Chondrocyte (in vitro differentiated cells): ENCODE data around the gene RNF31. TPM values are rescaled to one million over a fixed set of nuclear protein-coding genes. Genes with fewer than 3 reads are reported as not detected.

Experiments
- DNase-seq: peaks from one replicate; pipeline ENCODE4 v3.0.0; 2021; ENCODE audit warnings: mixed read lengths, low spot score
- H3K27ac Mint-ChIP-seq: one replicate; pipeline ENCODE4 v1.8.0; 2021; ENCODE audit warnings: mild to moderate bottlenecking, moderate library complexity, mixed read lengths; ENCODE audit not compliant: unreplicated experiment
- H3K27me3 Mint-ChIP-seq: 2 replicates; pipeline ENCODE4 v1.8.0; 2021; ENCODE audit warnings: low read depth, mixed read lengths
- H3K36me3 Mint-ChIP-seq: 2 replicates; pipeline ENCODE4 v1.8.0; 2021; ENCODE audit warnings: low read depth, mixed read lengths
- H3K4me1 Mint-ChIP-seq: 2 replicates; pipeline ENCODE4 v1.8.0; 2021; ENCODE audit warnings: low read depth, mild to moderate bottlenecking, mixed read lengths
- H3K4me3 Mint-ChIP-seq: one replicate; pipeline ENCODE4 v1.8.0; 2021; ENCODE audit warnings: mild to moderate bottlenecking, moderate library complexity, mixed read lengths; ENCODE audit not compliant: unreplicated experiment
- H3K9me3 Mint-ChIP-seq: 2 replicates; pipeline ENCODE4 v1.8.0; 2021; ENCODE audit warnings: low read depth, mixed read lengths
- total RNA-seq: library from RNA; stranded (reverse); gene quantifications from 3 replicates; pipeline ENCODE4 v1.2.1, GENCODE V29; 2021
- TF ChIP-seq, protein P1 (sequence below): fragments of 200-600 bp; sonication (generic); IDR thresholded peaks from 2 replicates; pipeline ENCODE4 v1.5.0; 2021; ENCODE audit warnings: antibody characterized with exemption, mild to moderate bottlenecking, moderate library complexity

RNF31 gene
- total RNA-seq, 1 donor from 2014 or later: 45.8 TPM

DNA sequence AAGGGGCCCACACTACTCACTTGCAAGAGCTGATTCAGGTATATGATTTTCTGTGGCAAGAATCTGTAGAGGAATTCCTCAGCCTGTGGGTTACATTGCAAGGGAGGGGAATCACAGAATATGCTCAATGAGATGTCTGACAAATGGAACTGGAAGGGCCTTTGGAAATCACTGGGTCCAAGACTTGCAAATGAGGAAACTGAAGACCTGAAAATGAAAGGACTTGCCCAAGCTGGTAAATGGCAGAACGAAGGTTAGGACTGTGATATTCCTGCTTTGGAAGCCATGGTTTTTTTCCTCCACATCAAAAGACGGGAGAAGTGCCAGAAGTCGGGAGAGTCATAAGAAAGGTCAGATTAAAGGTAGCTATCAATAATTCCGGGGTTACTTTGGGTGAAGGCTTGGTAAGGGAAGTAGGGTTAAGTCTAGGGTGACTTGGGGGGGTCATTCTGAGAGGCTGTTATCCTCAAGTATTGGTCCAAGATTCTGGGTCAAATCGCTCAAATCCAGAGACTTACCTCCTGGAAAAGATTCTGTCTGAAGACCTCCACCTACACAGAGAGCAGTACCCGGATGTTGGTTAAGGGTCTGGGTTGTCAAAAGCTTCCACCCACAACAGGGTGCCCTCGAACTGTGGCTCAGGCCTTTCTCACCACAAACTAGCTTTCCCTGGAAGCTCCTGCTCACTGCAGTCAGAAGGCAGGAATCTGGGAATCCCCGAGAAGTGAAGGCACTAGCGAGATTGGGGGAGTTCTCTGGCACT is 1.4 kb upstream of the RNF31 start:
- TF ChIP-seq, protein P1, sequence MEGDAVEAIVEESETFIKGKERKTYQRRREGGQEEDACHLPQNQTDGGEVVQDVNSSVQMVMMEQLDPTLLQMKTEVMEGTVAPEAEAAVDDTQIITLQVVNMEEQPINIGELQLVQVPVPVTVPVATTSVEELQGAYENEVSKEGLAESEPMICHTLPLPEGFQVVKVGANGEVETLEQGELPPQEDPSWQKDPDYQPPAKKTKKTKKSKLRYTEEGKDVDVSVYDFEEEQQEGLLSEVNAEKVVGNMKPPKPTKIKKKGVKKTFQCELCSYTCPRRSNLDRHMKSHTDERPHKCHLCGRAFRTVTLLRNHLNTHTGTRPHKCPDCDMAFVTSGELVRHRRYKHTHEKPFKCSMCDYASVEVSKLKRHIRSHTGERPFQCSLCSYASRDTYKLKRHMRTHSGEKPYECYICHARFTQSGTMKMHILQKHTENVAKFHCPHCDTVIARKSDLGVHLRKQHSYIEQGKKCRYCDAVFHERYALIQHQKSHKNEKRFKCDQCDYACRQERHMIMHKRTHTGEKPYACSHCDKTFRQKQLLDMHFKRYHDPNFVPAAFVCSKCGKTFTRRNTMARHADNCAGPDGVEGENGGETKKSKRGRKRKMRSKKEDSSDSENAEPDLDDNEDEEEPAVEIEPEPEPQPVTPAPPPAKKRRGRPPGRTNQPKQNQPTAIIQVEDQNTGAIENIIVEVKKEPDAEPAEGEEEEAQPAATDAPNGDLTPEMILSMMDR: no peak
- H3K27ac Mint-ChIP-seq: peak overlapping the region; percentile 97
- no peak for DNase-seq
- peaks cover 7% of the 10 kb centered on the region for H3K36me3 Mint-ChIP-seq
- H3K9me3 Mint-ChIP-seq: no peaks in the 10 kb centered on the region
- peaks cover 40% of the 10 kb centered on the region for H3K4me1 Mint-ChIP-seq
- H3K27me3 Mint-ChIP-seq: no peaks in the 10 kb centered on the region
- H3K4me3 Mint-ChIP-seq: peak overlapping the region; percentile 98

GRCh38 chr14:24146453-24146977 is 783 bp upstream of the RNF31 start, which contains the start of gene PSME2:
Gene PSME2, minus strand, starts transcription at chr14:24146610. Its CDS starts 29 bp downstream, at chr14:24146581.
- peak; percentile 98 for DNase-seq
- Mint-ChIP-seq H3K4me1 (peaks cover 38% of the 10 kb centered on the region), H3K36me3 (peaks cover 10% of the 10 kb centered on the region), H3K27me3 (no peaks in the 10 kb centered on the region), H3K27ac (peak within 1 kb of the TSS; percentile 97), H3K9me3 (no peaks in the 10 kb centered on the region), H3K4me3 (peak within 1 kb of the TSS; percentile 98)
- TF ChIP-seq, protein P1: peak; percentile 12

DNA sequence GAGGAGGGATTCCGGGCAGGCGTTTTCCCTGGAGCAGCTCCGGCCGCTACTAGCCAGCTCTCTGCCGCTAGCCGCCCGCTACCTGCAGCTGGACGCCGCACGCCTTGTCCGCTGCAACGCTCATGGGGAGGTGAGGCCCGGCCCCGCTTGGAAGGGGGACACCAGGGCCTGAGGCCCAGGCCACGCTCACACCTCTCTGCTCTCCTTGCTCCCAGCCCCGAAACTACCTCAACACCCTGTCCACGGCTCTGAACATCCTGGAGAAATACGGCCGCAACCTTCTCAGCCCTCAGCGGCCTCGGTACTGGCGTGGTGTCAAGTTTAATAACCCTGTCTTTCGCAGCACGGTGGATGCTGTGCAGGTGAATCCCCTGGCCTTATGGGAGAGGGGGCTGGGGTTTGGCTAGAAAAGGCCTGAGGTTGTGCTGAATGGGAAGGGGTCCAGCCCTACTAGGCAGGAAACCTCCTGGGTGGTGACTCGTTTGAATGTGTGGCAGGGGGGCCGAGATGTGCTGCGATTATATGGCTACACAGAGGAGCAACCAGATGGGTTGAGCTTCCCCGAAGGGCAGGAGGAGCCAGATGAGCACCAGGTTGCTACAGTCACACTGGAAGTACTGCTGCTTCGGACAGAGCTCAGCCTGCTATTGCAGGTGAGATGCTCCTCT is 597 bp downstream of the RNF31 start:
- no peaks in the 10 kb centered on the region for H3K27me3 Mint-ChIP-seq
- H3K4me1 Mint-ChIP-seq: peaks cover 29% of the 10 kb centered on the region
- peak overlapping the region; percentile 63 for H3K27ac Mint-ChIP-seq
- TF ChIP-seq, protein P1: peak; percentile 7
- H3K4me3 Mint-ChIP-seq: peak overlapping the region; percentile 98
- peak; percentile 80 for DNase-seq
- no peaks in the 10 kb centered on the region for H3K9me3 Mint-ChIP-seq
- peaks cover 13% of the 10 kb centered on the region for H3K36me3 Mint-ChIP-seq

- Mint-ChIP-seq H3K4me3 (no peak overlapping the region), H3K27ac (no peak overlapping the region), H3K9me3 (no peaks in the 10 kb centered on the region), H3K4me1 (peaks cover 29% of the 10 kb centered on the region), H3K36me3 (peaks cover 13% of the 10 kb centered on the region), H3K27me3 (no peaks in the 10 kb centered on the region)
- TF ChIP-seq, protein P1: no peak
- peak; percentile 79 for DNase-seq
Measured at GRCh38 chr14:24149302-24149969, 2.1 kb downstream of the RNF31 start.

GRCh38 chr14:24150061-24150460 is 2.8 kb downstream of the RNF31 start:
- peak; percentile 83 for DNase-seq
- Mint-ChIP-seq H3K27me3 (no peaks in the 10 kb centered on the region), H3K27ac (no peak overlapping the region), H3K4me1 (peaks cover 29% of the 10 kb centered on the region), H3K36me3 (peaks cover 13% of the 10 kb centered on the region), H3K9me3 (no peaks in the 10 kb centered on the region), H3K4me3 (no peak overlapping the region)
- TF ChIP-seq, protein P1: no peak
